GM23338 (cell line): ENCODE measurements around the gene EFR3B. TPM values are rescaled to one million over a fixed set of nuclear protein-coding genes. Genes with fewer than 3 reads are reported as not detected.

Source experiments
- ATAC-seq: fragments of 200-7000 bp; cut with Tn5 transposase; 3 replicates; pipeline ENCODE4 v1.9.1; 2020
- DNase-seq: peaks from one replicate; pipeline ENCODE4 v3.0.0-alpha.2; 2015; ENCODE audit warnings: low spot score
- H2AFZ ChIP-seq: fragments of 200-600 bp; sonication (generic); 2 replicates; pipeline ENCODE4 v1.8.0; 2016; ENCODE audit warnings: antibody characterized with exemption, mild to moderate bottlenecking, moderate library complexity
- H3F3A ChIP-seq: fragments of 200-600 bp; sonication (generic); replicated peaks from 2 replicates; pipeline ENCODE4 v1.8.0; 2017; ENCODE audit warnings: antibody characterized with exemption, mixed run types, low read depth
- H3K27ac ChIP-seq: fragments of 200-600 bp; sonication (generic); 2 replicates; pipeline ENCODE4 v1.6.1; 2016; ENCODE audit warnings: low read depth
- H3K27me3 ChIP-seq: fragments of 200-600 bp; sonication (generic); 2 replicates; pipeline ENCODE4 v1.8.0; 2016; ENCODE audit warnings: mild to moderate bottlenecking, mixed run types, moderate library complexity; ENCODE audit not compliant: insufficient read depth
- H3K36me3 ChIP-seq: fragments of 200-600 bp; sonication (generic); 2 replicates; pipeline ENCODE4 v1.8.0; 2016; ENCODE audit warnings: mild to moderate bottlenecking; ENCODE audit not compliant: insufficient read depth
- H3K4me1 ChIP-seq: fragments of 200-600 bp; sonication (generic); 2 replicates; pipeline ENCODE4 v1.8.0; 2016; ENCODE audit warnings: mild to moderate bottlenecking, moderate library complexity; ENCODE audit not compliant: insufficient read depth
- H3K4me2 ChIP-seq: fragments of 200-600 bp; sonication (generic); 2 replicates; pipeline ENCODE4 v1.7.1; 2017; ENCODE audit warnings: mixed run types
- H3K4me3 ChIP-seq: fragments of 200-600 bp; sonication (generic); 2 replicates; pipeline ENCODE4 v1.6.1; 2016; ENCODE audit warnings: mixed run types
- H3K79me2 ChIP-seq: fragments of 200-600 bp; sonication (generic); replicated peaks from 2 replicates; pipeline ENCODE4 v1.8.0; 2017; ENCODE audit warnings: mild to moderate bottlenecking; ENCODE audit not compliant: insufficient read depth
- H3K9me2 ChIP-seq: fragments of 200-600 bp; sonication (generic); 2 replicates; pipeline ENCODE4 v1.8.0; 2017; ENCODE audit not compliant: insufficient read depth
- H4K20me1 ChIP-seq: fragments of 200-600 bp; sonication (generic); replicated peaks from 2 replicates; pipeline ENCODE4 v1.8.0; 2017; ENCODE audit warnings: mild to moderate bottlenecking; ENCODE audit not compliant: insufficient read depth
- H3K27ac Mint-ChIP-seq: 2 replicates; pipeline ENCODE4 v1.8.0; 2020; ENCODE audit warnings: inconsistent platforms, mild to moderate bottlenecking, moderate library complexity, mixed read lengths
- H3K27me3 Mint-ChIP-seq: 3 replicates; pipeline ENCODE4 v1.8.0; 2022; ENCODE audit warnings: low read depth, mild to moderate bottlenecking, moderate library complexity, mixed read lengths, inconsistent platforms; ENCODE audit not compliant: insufficient read depth, poor library complexity
- H3K36me3 Mint-ChIP-seq: 3 replicates; pipeline ENCODE4 v1.8.0; 2021; ENCODE audit warnings: low read depth, mild to moderate bottlenecking, inconsistent platforms, moderate library complexity, mixed read lengths
- H3K4me1 Mint-ChIP-seq: 3 replicates; pipeline ENCODE4 v1.8.0; 2020; ENCODE audit warnings: mild to moderate bottlenecking, inconsistent platforms, mixed read lengths
- H3K4me3 Mint-ChIP-seq: 3 replicates; pipeline ENCODE4 v1.8.0; 2021; ENCODE audit warnings: moderate library complexity, mild to moderate bottlenecking, inconsistent platforms, mixed read lengths
- H3K9me3 Mint-ChIP-seq: 3 replicates; pipeline ENCODE4 v1.8.0; 2020; ENCODE audit warnings: moderate library complexity, mild to moderate bottlenecking, inconsistent platforms, mixed read lengths
- EZH2phosphoT487 ChIP-seq: fragments of 200-600 bp; sonication (generic); IDR thresholded peaks from one replicate; pipeline ENCODE4 v1.8.1; 2018; ENCODE audit warnings: antibody characterized with exemption; ENCODE audit not compliant: unreplicated experiment
- JUNB ChIP-seq: IDR thresholded peaks from one replicate; pipeline ENCODE4 v1.6.1; 2016; ENCODE audit warnings: antibody characterized with exemption; ENCODE audit not compliant: unreplicated experiment
- REST ChIP-seq: IDR thresholded peaks from one replicate; pipeline ENCODE4 v1.6.1; 2018; ENCODE audit warnings: antibody characterized with exemption; ENCODE audit not compliant: unreplicated experiment
- ZNF114 ChIP-seq: fragments of 250-450 bp; sonication (Bioruptor Pico); IDR thresholded peaks from 2 replicates; pipeline ENCODE4 v1.5.0; 2020; ENCODE audit warnings: mild to moderate bottlenecking, moderate library complexity
- ZNF462 ChIP-seq: fragments of 250-450 bp; sonication (Bioruptor Pico); IDR thresholded peaks from 2 replicates; pipeline ENCODE4 v1.5.0; 2020; ENCODE audit warnings: mild to moderate bottlenecking, moderate library complexity
- polyA plus RNA-seq: library from polyadenylated mRNA; unstranded; fragments of >200 nt; fragmentation: Nextera tagmentation; extraction: Ambion mirVana; gene quantifications from 2 replicates; pipeline ENCODE4 v1.2.1, GENCODE V29; 2016
- total RNA-seq: library from RNA; depleted of rRNA; stranded (reverse); fragments of >200 nt; shearing (Covaris generic); gene quantifications from 2 replicates; pipeline ENCODE4 v1.2.3, GENCODE V29; 2014

The EFR3B gene
- total and polyA plus RNA-seq, 2 experiments from 2014 or later, result 3.3 to 10.7 TPM

GRCh38 chr2:25173719-25174118 lies 131.8 kb downstream of the EFR3B start:
- no peak overlapping the region for H3K4me3 ChIP-seq
- no peaks in the 10 kb centered on the region for H3F3A ChIP-seq
- Mint-ChIP-seq H3K27ac (no peak overlapping the region), H3K36me3 (no peaks in the 10 kb centered on the region), H3K9me3 (no peaks in the 10 kb centered on the region; the same call in 2 of the 3 replicates), H3K4me3 (no peak overlapping the region), H3K27me3 (peaks cover 27% of the 10 kb centered on the region), H3K4me1 (peaks cover 5% of the 10 kb centered on the region; the same call in 2 of the 3 replicates)
- no peak overlapping the region for H2AFZ ChIP-seq
- no peak overlapping the region for H3K27ac ChIP-seq
- H3K36me3 ChIP-seq, result no peaks in the 10 kb centered on the region
- DNase-seq, result no peak
- H3K4me2 ChIP-seq, result no peak overlapping the region
- H3K4me1 ChIP-seq, result no peaks in the 10 kb centered on the region
- no peak for TF ChIP-seq ZNF462 (CRISPR knock-in tag)
- H3K27me3 ChIP-seq, result peaks cover 24% of the 10 kb centered on the region
- H4K20me1 ChIP-seq, result no peaks in the 10 kb centered on the region
- no peak for ATAC-seq
- no peaks in the 10 kb centered on the region for H3K9me2 ChIP-seq
- H3K79me2 ChIP-seq, result no peaks in the 10 kb centered on the region

- Mint-ChIP-seq H3K36me3 (no peaks in the 10 kb centered on the region), H3K9me3 (no peaks in the 10 kb centered on the region; the same call in 2 of the 3 replicates), H3K4me1 (no peaks in the 10 kb centered on the region; the same call in 2 of the 3 replicates), H3K27me3 (peaks cover 21% of the 10 kb centered on the region), H3K27ac (no peak overlapping the region), H3K4me3 (no peak overlapping the region)
- no peak for TF ChIP-seq JUNB
- TF ChIP-seq EZH2phosphoT487, result no peak
- no peak for TF ChIP-seq REST
- no peak for TF ChIP-seq ZNF114 (CRISPR knock-in tag)
- Histone ChIP-seq H2AFZ (no peak overlapping the region), H3F3A (no peaks in the 10 kb centered on the region), H3K9me2 (no peaks in the 10 kb centered on the region), H3K36me3 (no peaks in the 10 kb centered on the region), H3K79me2 (no peaks in the 10 kb centered on the region), H3K4me2 (no peak overlapping the region), H3K27me3 (peaks cover 17% of the 10 kb centered on the region), H3K4me3 (no peak overlapping the region), H3K27ac (no peak overlapping the region), H4K20me1 (no peaks in the 10 kb centered on the region), H3K4me1 (no peaks in the 10 kb centered on the region)
- no peak for DNase-seq
- no peak for ATAC-seq
Measured at GRCh38 chr2:25174192-25174861, 132.5 kb downstream of the EFR3B start.
